Loucy (cell line): ENCODE data around the gene MGLL.

ENCODE experiments used
- EZH2phosphoT487 ChIP-seq: fragments of 200-600 bp; IDR thresholded peaks from 2 replicates; pipeline ENCODE4 v1.6.1; 2018; ENCODE audit warnings: antibody characterized with exemption, mild to moderate bottlenecking, moderate library complexity, borderline replicate concordance
- TF ChIP-seq, protein P1 (sequence below): fragments of 200-600 bp; sonication (generic); conservative IDR thresholded peaks from 2 replicates; pipeline ENCODE4 v1.5.1; 2014; ENCODE audit warnings: mild to moderate bottlenecking, antibody characterized with exemption, low read length

DNA sequence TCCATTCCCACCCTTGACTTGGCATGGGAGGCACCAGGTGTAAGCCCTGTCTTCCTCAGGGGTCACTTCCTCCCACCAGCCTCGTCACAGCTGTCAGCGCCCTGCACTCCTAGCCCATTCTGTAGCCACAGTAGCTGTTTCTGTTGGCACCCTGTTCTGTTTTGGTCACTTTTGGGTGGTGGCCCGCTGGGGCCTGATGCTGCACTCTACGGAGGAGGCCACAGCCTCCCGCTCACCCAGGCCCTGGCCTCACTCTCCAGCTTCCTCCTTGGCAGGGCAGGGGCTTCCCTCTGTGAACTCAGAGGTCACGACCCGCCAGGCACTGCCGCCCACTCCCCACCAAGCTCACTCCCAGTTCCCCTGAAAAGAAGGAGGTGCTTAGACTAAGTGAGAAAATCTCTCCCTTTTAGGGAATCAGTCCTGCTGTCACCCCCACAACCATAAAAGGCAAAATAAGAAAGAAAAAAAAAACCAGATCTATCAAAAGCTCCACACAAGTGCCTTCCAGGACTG, 68.4 kb downstream of the MGLL start:
- TF ChIP-seq, protein P1, sequence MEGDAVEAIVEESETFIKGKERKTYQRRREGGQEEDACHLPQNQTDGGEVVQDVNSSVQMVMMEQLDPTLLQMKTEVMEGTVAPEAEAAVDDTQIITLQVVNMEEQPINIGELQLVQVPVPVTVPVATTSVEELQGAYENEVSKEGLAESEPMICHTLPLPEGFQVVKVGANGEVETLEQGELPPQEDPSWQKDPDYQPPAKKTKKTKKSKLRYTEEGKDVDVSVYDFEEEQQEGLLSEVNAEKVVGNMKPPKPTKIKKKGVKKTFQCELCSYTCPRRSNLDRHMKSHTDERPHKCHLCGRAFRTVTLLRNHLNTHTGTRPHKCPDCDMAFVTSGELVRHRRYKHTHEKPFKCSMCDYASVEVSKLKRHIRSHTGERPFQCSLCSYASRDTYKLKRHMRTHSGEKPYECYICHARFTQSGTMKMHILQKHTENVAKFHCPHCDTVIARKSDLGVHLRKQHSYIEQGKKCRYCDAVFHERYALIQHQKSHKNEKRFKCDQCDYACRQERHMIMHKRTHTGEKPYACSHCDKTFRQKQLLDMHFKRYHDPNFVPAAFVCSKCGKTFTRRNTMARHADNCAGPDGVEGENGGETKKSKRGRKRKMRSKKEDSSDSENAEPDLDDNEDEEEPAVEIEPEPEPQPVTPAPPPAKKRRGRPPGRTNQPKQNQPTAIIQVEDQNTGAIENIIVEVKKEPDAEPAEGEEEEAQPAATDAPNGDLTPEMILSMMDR: no peak
- TF ChIP-seq EZH2phosphoT487: no peak
